GM18499 (cell line): ENCODE data around the gene LRRC9.
"Not testable (repeated sequence)": the region's sequence is repeated elsewhere in the genome, so short reads cannot be mapped to it uniquely, and the experiment has no call there.

Experiments
- ATAC-seq: cut with Tn5 transposase; IDR thresholded peaks from one replicate; pipeline ENCODE4 v1.9.1; 2021; ENCODE audit warnings: moderate number of reproducible peaks; ENCODE audit not compliant: insufficient read depth, unreplicated experiment

LRRC9 gene

GRCh38 chr14:59919570-59920377, at the start of gene LRRC9:
Gene LRRC9 (plus strand): TSS chr14:59920144.
- no peak for ATAC-seq

GRCh38 chr14:59870277-59871165, 49.4 kb upstream of the LRRC9 start, which contains the start of gene RTN1:
Gene RTN1 (minus strand): TSS chr14:59870776. CDS start chr14:59870630, 146 bp downstream.
- ATAC-seq: no peak

GRCh38 chr14:59871166-59871495, 48.8 kb upstream of the LRRC9 start:
- no peak for ATAC-seq

- ATAC-seq: no peak
These were observed 37.0 kb upstream of the LRRC9 start for GRCh38 chr14:59882957-59883356.

GRCh38 chr14:59890676-59891075, 29.3 kb upstream of the LRRC9 start:
- no peak for ATAC-seq

- no peak for ATAC-seq
These were observed 24.2 kb upstream of the LRRC9 start for GRCh38 chr14:59895721-59896120.

- no peak for ATAC-seq
These were observed 22.1 kb upstream of the LRRC9 start for GRCh38 chr14:59897757-59898383.

GRCh38 chr14:59900556-59900955, 19.4 kb upstream of the LRRC9 start:
- ATAC-seq: no peak

GRCh38 chr14:59904184-59904583, 15.8 kb upstream of the LRRC9 start:
- ATAC-seq: no peak

- no peak for ATAC-seq
These were observed 14.8 kb upstream of the LRRC9 start for GRCh38 chr14:59905188-59905587.

- ATAC-seq: no peak
These were observed 7.5 kb upstream of the LRRC9 start for GRCh38 chr14:59912443-59912842.

- no peak for ATAC-seq
These were observed 6.8 kb upstream of the LRRC9 start for GRCh38 chr14:59913187-59913586.

- no peak for ATAC-seq
These were observed 947 bp upstream of the LRRC9 start for GRCh38 chr14:59918824-59919569.

- no peak for ATAC-seq
These were observed 387 bp downstream of the LRRC9 start for GRCh38 chr14:59920378-59920683.

GRCh38 chr14:59925797-59926196, 5.9 kb downstream of the LRRC9 start:
- ATAC-seq: no peak

GRCh38 chr14:59926534-59926933, 6.6 kb downstream of the LRRC9 start:
- ATAC-seq: no peak

GRCh38 chr14:59931237-59931636, 11.3 kb downstream of the LRRC9 start:
- ATAC-seq: no peak

- no peak for ATAC-seq
These were observed 16.2 kb downstream of the LRRC9 start for GRCh38 chr14:59936145-59936544.

GRCh38 chr14:59939828-59940227, 19.9 kb downstream of the LRRC9 start:
- ATAC-seq: no peak

GRCh38 chr14:59942296-59942862, 22.4 kb downstream of the LRRC9 start:
- ATAC-seq: not testable (repeated sequence)
